Stimulated activated CD8-positive, alpha-beta memory T cell treated with anti-CD3 and anti-CD28 coated beads, Interleukin-7, amount 100 ng/mL, for 48 hours (primary cell): ENCODE data around the gene SCAPER.
A peak's percentile ranks its signal among the peaks of the same experiment; 100 is the strongest.

ENCODE experiments used
- DNase-seq, 2 donors: peaks; one replicate each; pipeline ENCODE4 v3.0.0-alpha.2; 2020; ENCODE audit warnings: low read depth in 1 of 2; ENCODE audit errors: extremely low read depth in 1 of 2

Gene SCAPER, protein sequence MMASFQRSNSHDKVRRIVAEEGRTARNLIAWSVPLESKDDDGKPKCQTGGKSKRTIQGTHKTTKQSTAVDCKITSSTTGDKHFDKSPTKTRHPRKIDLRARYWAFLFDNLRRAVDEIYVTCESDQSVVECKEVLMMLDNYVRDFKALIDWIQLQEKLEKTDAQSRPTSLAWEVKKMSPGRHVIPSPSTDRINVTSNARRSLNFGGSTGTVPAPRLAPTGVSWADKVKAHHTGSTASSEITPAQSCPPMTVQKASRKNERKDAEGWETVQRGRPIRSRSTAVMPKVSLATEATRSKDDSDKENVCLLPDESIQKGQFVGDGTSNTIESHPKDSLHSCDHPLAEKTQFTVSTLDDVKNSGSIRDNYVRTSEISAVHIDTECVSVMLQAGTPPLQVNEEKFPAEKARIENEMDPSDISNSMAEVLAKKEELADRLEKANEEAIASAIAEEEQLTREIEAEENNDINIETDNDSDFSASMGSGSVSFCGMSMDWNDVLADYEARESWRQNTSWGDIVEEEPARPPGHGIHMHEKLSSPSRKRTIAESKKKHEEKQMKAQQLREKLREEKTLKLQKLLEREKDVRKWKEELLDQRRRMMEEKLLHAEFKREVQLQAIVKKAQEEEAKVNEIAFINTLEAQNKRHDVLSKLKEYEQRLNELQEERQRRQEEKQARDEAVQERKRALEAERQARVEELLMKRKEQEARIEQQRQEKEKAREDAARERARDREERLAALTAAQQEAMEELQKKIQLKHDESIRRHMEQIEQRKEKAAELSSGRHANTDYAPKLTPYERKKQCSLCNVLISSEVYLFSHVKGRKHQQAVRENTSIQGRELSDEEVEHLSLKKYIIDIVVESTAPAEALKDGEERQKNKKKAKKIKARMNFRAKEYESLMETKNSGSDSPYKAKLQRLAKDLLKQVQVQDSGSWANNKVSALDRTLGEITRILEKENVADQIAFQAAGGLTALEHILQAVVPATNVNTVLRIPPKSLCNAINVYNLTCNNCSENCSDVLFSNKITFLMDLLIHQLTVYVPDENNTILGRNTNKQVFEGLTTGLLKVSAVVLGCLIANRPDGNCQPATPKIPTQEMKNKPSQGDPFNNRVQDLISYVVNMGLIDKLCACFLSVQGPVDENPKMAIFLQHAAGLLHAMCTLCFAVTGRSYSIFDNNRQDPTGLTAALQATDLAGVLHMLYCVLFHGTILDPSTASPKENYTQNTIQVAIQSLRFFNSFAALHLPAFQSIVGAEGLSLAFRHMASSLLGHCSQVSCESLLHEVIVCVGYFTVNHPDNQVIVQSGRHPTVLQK (N-terminal part only)

GRCh38 chr15:76905013-76905839 is at the start of gene SCAPER:
Gene SCAPER, minus strand, starts transcription at chr15:76905340. Its CDS starts 21,523 bp downstream, at chr15:76883817.
- DNase-seq: peak; percentile 89 to 90

DNA sequence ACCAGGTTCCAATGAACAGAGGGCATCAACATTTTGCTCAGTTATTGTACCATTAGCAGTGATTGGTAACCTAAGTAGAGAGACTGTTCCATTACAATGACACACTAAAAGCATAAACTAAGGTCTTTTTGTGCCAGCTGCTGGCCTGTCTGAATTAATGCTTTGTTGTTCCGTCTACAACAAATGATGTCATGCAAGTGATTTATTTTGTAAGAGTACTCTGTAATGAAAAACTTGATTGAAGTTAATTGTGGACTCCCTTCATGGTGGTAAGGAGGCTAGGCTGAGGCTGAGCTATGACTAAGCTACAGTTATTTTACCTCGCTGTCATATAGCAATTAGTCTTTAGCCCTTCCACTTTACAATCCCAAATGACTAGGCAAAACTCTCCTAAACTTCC is 49.6 kb upstream of the SCAPER start:
- no peak for DNase-seq

DNA sequence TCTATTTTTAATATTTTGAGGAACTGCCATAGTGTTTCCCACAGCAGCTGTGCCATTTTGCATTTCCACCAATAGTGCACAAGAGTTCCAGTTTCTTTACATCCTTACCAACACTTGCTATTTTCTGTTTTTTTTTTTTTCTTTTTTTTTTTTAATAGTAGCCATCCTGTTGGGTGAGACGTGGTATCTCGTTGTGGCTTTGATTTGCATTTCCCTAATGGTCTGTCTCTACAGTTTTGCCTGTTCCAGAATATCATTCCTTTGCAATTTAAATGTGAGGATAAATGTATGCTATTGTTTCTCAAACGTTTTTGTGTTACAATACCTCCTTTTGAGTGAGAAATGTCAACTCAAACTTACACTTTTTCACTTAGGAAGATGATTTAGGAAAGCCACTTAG is 48.8 kb upstream of the SCAPER start:
- DNase-seq: no peak

DNA sequence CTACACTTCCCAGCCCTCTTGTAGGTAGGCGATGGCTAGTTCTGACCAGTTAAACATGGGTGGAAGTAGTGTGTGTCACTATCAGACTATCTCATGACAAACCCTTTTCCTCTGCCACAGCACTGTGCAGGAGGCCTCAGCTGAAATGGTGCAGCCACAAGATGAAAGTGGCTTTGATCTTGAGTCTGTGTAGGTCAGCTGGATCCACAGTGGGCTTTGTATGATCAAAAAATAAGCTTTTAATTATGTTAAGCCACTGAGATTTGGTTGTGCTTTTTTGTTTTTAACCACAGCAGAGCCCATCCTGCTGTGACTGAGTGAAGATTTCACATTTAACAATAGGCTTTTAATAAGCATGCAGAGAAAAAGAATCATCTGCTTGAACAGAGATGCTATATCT is 46.1 kb upstream of the SCAPER start:
- DNase-seq: no peak

DNA sequence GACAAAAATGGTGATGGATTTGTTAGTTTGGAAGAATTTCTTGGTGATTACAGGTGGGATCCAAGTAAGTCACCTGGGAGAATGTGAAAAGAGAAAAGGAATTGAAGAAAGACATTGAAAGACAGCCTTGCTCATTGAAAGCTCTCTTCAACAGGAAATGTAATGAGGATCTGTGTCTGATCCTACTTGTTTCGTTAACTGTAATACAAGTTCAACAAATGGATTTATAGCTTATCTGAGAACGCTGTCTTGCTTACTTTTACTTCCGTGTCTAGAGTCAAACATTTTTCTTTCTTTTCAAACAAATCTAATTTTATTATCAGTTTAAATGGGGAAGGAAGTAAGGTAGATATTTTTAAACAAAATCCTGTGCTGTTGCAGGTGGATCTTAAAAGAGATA is 42.3 kb upstream of the SCAPER start:
- DNase-seq: no peak

DNA sequence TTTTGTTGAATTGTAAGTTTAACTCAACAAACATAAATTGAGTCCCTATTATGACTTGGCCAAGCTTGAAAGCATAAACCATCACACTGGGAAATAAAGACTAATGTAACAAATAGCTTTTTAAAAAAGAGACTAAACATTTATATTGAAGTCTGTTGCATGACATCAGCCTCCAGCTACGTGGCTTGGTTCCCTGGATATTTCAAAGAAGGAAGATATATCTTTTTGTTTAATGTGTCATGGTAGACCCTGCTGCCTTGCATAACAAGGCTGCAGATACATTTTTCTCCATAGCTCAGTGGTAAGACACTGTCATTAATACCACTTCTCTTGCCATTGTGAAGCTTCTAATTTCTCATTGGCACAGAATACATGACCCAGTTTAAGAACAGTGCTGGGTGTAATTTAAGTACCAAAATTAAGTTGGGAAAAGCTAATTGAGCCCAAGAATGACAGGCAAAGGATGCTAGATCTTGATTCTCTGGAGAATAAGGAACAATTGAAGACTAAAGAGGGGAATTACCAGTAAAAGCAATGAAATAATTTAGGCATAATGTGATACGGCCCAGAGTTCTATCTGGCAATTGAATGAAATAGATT is 40.5 kb upstream of the SCAPER start:
- no peak for DNase-seq

DNA sequence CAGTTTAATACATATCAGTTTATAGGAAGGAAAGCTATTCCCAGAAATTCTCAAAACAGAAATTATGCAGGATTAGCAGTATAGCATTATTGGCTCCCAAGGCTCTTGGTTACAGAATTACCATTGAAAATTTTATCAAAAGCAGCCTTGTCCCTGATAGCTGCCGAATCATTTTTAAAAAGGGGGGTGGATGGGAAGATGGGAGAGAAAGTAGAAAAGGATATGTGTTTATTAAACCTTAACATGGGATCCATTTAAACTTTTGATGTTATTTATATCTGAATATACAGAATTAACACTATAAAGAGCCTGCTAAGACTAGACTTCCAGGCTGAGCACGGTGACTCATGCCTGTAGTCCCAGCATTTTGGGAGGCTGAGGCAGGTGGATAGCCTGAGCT is 37.2 kb upstream of the SCAPER start:
- no peak for DNase-seq

DNA sequence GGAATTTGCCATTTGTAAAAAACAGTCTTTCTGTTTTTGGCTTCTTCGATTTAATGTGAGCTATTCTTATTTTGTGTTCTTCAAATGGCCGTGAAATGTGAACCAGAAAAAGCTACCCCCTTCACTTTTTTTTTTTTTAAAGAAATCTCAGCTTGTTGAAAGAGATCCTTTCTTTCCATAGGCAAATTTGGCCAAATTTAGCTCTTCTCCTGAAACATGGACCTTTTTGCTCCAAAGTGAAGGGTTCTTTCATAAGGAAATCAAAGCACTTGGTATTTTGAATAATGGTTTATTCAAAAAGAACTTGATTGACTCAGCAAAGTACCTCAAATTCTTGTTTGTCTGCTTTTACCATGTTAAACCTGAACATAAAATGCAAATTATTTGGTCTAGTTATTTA is 36.5 kb upstream of the SCAPER start:
- DNase-seq: no peak

- no peak for DNase-seq
Observed at GRCh38 chr15:76939715-76940114, 34.6 kb upstream of the SCAPER start.

DNA sequence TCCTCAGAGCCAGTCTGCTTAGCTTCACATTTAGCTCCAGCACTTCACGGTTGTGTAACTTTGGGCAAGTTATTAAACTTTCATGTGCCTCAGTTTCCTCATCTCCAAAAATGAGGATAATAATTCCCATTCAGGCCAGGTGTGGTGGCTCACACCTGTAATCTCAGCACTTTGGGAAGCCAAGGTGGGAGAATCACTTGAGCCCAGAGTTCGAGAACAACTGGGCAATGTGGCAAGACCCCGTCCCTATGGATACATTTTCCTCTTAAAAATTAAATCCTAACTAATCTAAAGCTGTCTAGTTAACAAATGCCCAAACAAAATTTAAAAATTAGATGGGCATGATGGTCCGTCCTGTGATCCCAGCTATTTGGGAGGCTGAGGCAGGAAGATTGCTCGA is 33.6 kb upstream of the SCAPER start:
- no peak for DNase-seq

GRCh38 chr15:76936671-76937070 is 31.5 kb upstream of the SCAPER start:
- no peak for DNase-seq

DNA sequence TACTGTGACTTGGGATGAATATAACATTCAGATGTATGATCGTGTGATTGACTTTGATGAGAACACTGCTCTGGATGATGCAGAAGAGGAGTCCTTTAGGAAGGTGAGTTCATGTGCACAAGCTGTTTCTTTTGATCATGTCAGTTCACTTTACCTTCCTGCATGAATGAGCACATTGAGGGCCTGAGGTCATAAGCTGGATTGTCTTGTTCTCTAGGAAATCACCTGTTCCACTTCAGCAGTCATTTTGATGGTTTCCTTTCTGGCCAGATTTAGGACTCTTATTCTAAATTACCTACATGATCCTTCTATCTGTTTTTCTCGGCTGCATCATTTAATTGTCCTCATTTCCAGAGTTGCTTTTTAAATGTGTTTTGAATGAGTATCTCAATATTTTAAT is 30.5 kb upstream of the SCAPER start:
- no peak for DNase-seq

DNA sequence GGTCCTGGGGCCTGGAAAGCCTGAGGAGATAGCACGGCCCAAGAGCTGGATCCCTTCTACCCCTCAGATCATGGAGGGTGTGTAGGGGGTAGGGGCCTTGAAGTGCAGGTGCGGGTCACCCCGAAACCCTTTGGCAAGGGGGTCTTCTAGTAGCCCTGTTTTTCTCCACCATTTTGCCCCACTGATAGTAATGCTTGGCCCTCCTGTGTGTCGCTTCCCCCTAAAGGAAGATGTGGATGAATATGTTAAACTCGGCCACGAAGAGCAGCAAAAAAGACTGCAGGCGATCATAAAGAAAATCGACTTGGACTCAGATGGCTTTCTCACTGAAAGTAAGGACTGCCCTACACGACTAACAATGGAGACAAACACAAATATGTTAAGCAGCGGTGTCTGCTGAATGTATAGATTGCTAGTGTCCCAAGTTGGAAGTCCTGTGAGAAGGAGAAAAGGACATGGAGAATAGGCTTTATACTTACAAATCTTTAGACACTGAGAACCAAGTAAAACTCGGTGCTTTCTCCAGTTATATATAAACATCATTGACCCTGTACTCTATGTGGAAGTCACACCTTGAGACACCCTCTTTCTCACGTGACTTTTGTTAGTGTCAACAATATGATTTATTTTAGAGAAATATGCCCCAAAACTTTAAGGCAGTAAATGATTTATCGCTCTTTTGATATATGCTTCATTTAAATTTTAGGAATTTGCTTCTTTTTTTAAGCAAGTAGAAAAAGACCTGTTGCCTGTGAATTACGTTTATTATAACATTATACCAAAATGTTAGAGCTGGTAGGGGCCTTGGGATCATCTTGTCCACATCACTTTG is 27.2 kb upstream of the SCAPER start:
- DNase-seq: no peak

- DNase-seq: peak; percentile 90 to 91
Observed at GRCh38 chr15:76931397-76932134, 26.4 kb upstream of the SCAPER start, which contains the start of gene RCN2. Gene RCN2, plus strand, starts transcription at chr15:76931749. Its CDS starts 93 bp downstream, at chr15:76931842.

DNA sequence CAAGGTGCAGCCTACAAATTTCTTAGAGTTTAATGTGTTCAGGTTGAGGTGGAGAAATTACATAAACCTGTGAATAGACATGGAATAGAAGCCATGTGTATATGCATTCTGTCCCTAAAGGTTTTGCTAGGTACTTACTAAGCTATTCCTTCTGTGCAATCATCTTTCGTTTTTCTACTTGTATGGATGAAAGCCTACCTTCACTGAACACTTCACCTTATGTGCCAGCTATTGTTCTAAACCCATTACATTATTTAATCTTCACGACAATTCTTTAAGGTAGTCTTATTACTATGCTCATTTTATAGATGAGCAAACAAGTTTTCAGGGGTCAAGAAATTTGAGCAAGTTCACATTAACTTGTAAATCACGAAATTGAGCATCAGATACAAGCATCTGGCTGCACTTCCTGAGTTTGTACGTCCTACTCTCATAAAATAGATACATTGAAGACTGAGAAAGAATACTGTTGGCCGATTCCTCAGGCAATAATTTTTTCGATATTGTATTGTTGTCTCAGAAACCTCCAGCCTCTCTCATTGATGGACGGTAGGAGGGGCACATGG is 25.8 kb upstream of the SCAPER start:
- DNase-seq: no peak

DNA sequence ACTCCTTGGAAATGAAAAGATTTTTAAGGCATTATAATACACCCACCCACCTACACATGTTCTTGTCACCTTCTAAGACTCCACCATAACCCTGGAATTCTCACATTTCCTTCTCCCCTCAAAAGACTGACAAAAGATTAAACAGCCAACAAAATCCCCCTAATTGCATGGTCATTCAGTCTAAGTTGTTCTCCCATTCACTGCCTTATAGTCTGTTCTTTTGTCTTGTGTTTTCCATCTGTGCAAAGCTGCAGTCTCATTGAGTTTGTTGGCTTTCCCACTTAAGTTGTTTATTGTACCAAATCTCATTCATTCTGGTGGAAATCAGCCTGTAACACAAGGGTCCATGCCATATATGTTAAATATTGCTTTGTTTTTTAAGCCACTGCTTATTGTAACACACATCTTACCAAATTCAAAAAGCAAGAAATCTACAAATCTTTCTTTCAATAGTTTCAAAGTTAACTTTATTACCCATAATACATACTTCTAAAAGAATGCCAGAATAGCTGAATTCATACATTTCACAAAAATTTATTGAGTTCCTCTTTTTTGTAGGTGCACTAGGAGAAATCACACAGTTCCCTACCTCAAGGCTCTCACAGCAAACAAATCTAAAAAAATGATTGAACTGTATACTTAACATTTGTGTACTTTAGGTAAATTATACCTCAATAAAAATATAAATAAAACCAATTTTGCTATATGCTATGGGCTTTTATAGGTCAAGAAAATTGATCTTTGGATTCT is 24.0 kb upstream of the SCAPER start:
- no peak for DNase-seq

DNA sequence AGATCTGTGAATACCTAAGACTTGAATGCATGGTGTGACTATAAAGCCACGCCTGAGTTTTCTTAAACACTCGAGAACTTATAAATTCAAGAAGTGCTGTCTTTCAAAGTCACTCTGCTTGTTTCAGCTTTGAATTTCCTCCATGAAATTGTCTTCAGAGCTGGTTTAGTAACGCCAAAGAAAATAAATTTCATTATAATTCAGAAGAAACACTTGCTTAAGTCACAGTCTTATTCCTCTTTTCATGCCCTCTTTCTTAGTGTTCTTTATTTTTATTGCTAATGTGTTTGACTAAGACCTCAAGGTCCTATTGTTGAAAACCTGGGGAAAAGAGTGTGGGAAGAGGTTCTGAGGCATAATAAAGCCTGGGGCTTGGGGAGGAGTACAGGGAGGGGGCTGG is 23.1 kb upstream of the SCAPER start:
- no peak for DNase-seq
